Activated T-cell treated with anti-CD3 and anti-CD28 coated beads for 1 hour (primary cell): ENCODE data around the gene APOL5.

Experiments used
- DNase-seq: peaks from one replicate; pipeline ENCODE4 v3.0.0-alpha.2; 2020; ENCODE audit warnings: low read depth

APOL5 gene

GRCh38 chr22:35742342-35743100, 24.8 kb downstream of the APOL5 start:
- DNase-seq: no peak

- DNase-seq: no peak
Measured at GRCh38 chr22:35743326-35743860, 25.7 kb downstream of the APOL5 start.

- DNase-seq: no peak
Measured at GRCh38 chr22:35746248-35746647, 28.6 kb downstream of the APOL5 start.

GRCh38 chr22:35746946-35747703, 29.5 kb downstream of the APOL5 start:
- no peak for DNase-seq

- DNase-seq: no peak
Measured at GRCh38 chr22:35749808-35750207, 32.1 kb downstream of the APOL5 start.

- DNase-seq: no peak
Measured at GRCh38 chr22:35752006-35752862, 34.6 kb downstream of the APOL5 start.

- no peak for DNase-seq
Measured at GRCh38 chr22:35752863-35753189, 35.2 kb downstream of the APOL5 start.

- DNase-seq: no peak
Measured at GRCh38 chr22:35754761-35755160, 37.1 kb downstream of the APOL5 start.

- no peak for DNase-seq
Measured at GRCh38 chr22:35756722-35757121, 39.0 kb downstream of the APOL5 start.

- DNase-seq: no peak
Measured at GRCh38 chr22:35758394-35758793, 40.7 kb downstream of the APOL5 start.

GRCh38 chr22:35761037-35761436, 43.4 kb downstream of the APOL5 start:
- no peak for DNase-seq

- no peak for DNase-seq
Measured at GRCh38 chr22:35766654-35767580, 49.2 kb downstream of the APOL5 start.

- DNase-seq: no peak
Measured at GRCh38 chr22:35769974-35770373, 52.3 kb downstream of the APOL5 start.

GRCh38 chr22:35775339-35775738, 57.7 kb downstream of the APOL5 start:
- no peak for DNase-seq

GRCh38 chr22:35777335-35777975, 59.8 kb downstream of the APOL5 start:
- no peak for DNase-seq
